CD14-positive monocyte (primary cell): ENCODE data around the gene EMILIN3. TPM values are rescaled to one million over a fixed set of nuclear protein-coding genes. Genes with fewer than 3 reads are reported as not detected.

Experiments used
- DNase-seq, 3 donors: peaks; one replicate each; pipeline ENCODE4 v3.0.0-alpha.2; 2011 to 2022
- H2AFZ ChIP-seq: 2 replicates; pipeline ENCODE4 v1.6.0; 2012; ENCODE audit warnings: mild to moderate bottlenecking, low read depth, low read length, inconsistent platforms; ENCODE audit not compliant: insufficient read depth, poor library complexity, severe bottlenecking
- H3K27ac ChIP-seq, 2 donors: 1 replicate in 1 of 2; 2 replicates in 1 of 2; pipeline ENCODE4 v1.5.1; 2012 to 2013; ENCODE audit warnings: low read length in 2 of 2, control low read depth in 1 of 2, inconsistent platforms in 1 of 2, low read depth in 1 of 2, mild to moderate bottlenecking in 1 of 2
- H3K27me3 ChIP-seq, 2 donors: one replicate each; pipeline versions ENCODE4 v1.6.0 to v1.6.1; 2011 to 2013; ENCODE audit warnings: low read length in 2 of 2; ENCODE audit not compliant: control insufficient read depth in 2 of 2, insufficient read depth in 2 of 2
- H3K36me3 ChIP-seq, 2 donors: replicated peaks in 1 of 2; 1 replicate in 1 of 2; 2 replicates in 1 of 2; pipeline versions ENCODE4 v1.5.1 to v1.6.1; 2012 to 2013; ENCODE audit warnings: low read length in 2 of 2, control low read depth in 1 of 2, inconsistent platforms in 1 of 2, mild to moderate bottlenecking in 1 of 2; ENCODE audit not compliant: insufficient read depth in 2 of 2, control insufficient read depth in 1 of 2
- H3K4me1 ChIP-seq, 2 donors: 1 replicate in 1 of 2; 2 replicates in 1 of 2; pipeline versions ENCODE4 v1.5.1 to v1.6.1; 2012 to 2013; ENCODE audit warnings: low read length in 2 of 2, control low read depth in 1 of 2, inconsistent platforms in 1 of 2, mild to moderate bottlenecking in 1 of 2, moderate library complexity in 1 of 2; ENCODE audit not compliant: insufficient read depth in 2 of 2, control insufficient read depth in 1 of 2
- H3K4me2 ChIP-seq: replicated peaks from 2 replicates; pipeline ENCODE3; 2012; ENCODE audit warnings: low read length, moderate library complexity, mild to moderate bottlenecking; ENCODE audit not compliant: poor library complexity, severe bottlenecking; ENCODE audit errors: extremely low read depth
- H3K4me3 ChIP-seq, 3 experiments: fragments of 200-600 bp in 1 of 3; sonication (generic) in 1 of 3; replicated peaks in 1 of 3; 1 replicate in 2 of 3; 2 replicates in 1 of 3; pipeline ENCODE4 v1.5.1; 2011 to 2013; ENCODE audit warnings: low read length in 3 of 3, mild to moderate bottlenecking in 3 of 3, control low read depth in 2 of 3, low read depth in 2 of 3, inconsistent platforms in 1 of 3, moderate library complexity in 1 of 3
- H3K79me2 ChIP-seq: 2 replicates; pipeline ENCODE4 v1.6.0; 2012; ENCODE audit warnings: mild to moderate bottlenecking, control low read depth, inconsistent platforms, low read length, moderate library complexity; ENCODE audit not compliant: insufficient read depth
- H3K9ac ChIP-seq: 2 replicates; pipeline ENCODE4 v1.6.0; 2017; ENCODE audit warnings: low read length, mild to moderate bottlenecking; ENCODE audit not compliant: insufficient read depth, poor library complexity, severe bottlenecking
- H3K9me3 ChIP-seq, 2 donors: replicated peaks in 1 of 2; 1 replicate in 1 of 2; 2 replicates in 1 of 2; pipeline versions ENCODE4 v1.5.1 to v1.6.1; 2012 to 2013; ENCODE audit warnings: low read length in 2 of 2, control low read depth in 1 of 2; ENCODE audit not compliant: control insufficient read depth in 1 of 2, insufficient read depth in 1 of 2
- H4K20me1 ChIP-seq: 2 replicates; pipeline ENCODE4 v1.6.0; 2012; ENCODE audit warnings: mild to moderate bottlenecking, low read length, control low read depth, moderate library complexity; ENCODE audit not compliant: insufficient read depth
- H3K27ac Mint-ChIP-seq, 7 donors: one replicate each; pipeline ENCODE4 v1.8.0; 2020; ENCODE audit warnings: mild to moderate bottlenecking in 7 of 7, mixed read lengths in 7 of 7, moderate library complexity in 6 of 7, inconsistent platforms in 2 of 7
- H3K27me3 Mint-ChIP-seq, 3 donors: one replicate each; pipeline ENCODE4 v1.8.0; 2021 to 2022; ENCODE audit warnings: low read depth in 3 of 3, mild to moderate bottlenecking in 3 of 3, mixed read lengths in 3 of 3, moderate library complexity in 3 of 3, inconsistent platforms in 1 of 3
- H3K36me3 Mint-ChIP-seq, 2 donors: one replicate each; pipeline ENCODE4 v1.8.0; 2020; ENCODE audit warnings: mixed read lengths in 2 of 2, inconsistent platforms in 1 of 2, mild to moderate bottlenecking in 1 of 2
- H3K4me1 Mint-ChIP-seq: one replicate; pipeline ENCODE4 v1.8.0; 2020; ENCODE audit warnings: mild to moderate bottlenecking, mixed read lengths
- H3K4me3 Mint-ChIP-seq, 2 donors: one replicate each; pipeline ENCODE4 v1.8.0; 2020; ENCODE audit warnings: mild to moderate bottlenecking in 2 of 2, mixed read lengths in 2 of 2, moderate library complexity in 1 of 2
- H3K9me3 Mint-ChIP-seq, 7 donors: one replicate each; pipeline ENCODE4 v1.8.0; 2020 to 2022; ENCODE audit warnings: mixed read lengths in 7 of 7, mild to moderate bottlenecking in 6 of 7, moderate library complexity in 6 of 7, inconsistent platforms in 2 of 7
- CTCF ChIP-seq: fragments of 200-600 bp; IDR thresholded peaks from one replicate; pipeline ENCODE4 v1.8.0; 2022; ENCODE audit warnings: antibody characterized with exemption, mild to moderate bottlenecking
- WGBS: methylation state at CpG from one replicate; pipeline ENCODE4 v1.1.5; 2013; ENCODE audit warnings: missing lambda C conversion rate; ENCODE audit not compliant: insufficient coverage; 5-methylcytosine and 5-hydroxymethylcytosine counted together
- intact Hi-C, 2 donors: fragments of 100-400 bp; cut with micrococcal nuclease; formaldehyde crosslinking; loops; one replicate each; pipeline versions ENCODE4 v1.15.0 to v1.15.1; 2023
- polyA plus RNA-seq, 3 donors: library from polyadenylated mRNA; depleted of rRNA in 1 of 3; unstranded in 2 of 3; stranded (reverse) in 1 of 3; fragments of 300-500 nt in 2 of 3; fragments of >200 nt in 1 of 3; fragmentation: Illumina TruSeq in 2 of 3; gene quantifications; 1 replicate in 2 of 3; 2 replicates in 1 of 3; pipeline ENCODE4 v1.2.3, GENCODE V29; 2012 to 2021

The EMILIN3 gene
- polyA plus RNA-seq, 3 donors = not detected

- H3K27me3 ChIP-seq = peaks cover 17 to 37% of the 10 kb centered on the region in 2 donors
- H3K27me3 Mint-ChIP-seq = peaks cover 37 to 61% (median 43%) of the 10 kb centered on the region in 3 donors
- no peaks in the 10 kb centered on the region for H3K79me2 ChIP-seq
- no peaks in the 10 kb centered on the region for H3K9me3 ChIP-seq
- no peak overlapping the region for H3K9ac ChIP-seq
- peak overlapping the region in 1 of 7 donors; percentile 28 for H3K27ac Mint-ChIP-seq
- 85% methylated on average over 19 of the region's 19 CpGs for WGBS
- no peak for TF ChIP-seq CTCF
- H3K36me3 Mint-ChIP-seq = no peaks in the 10 kb centered on the region
- no peak overlapping the region for H3K27ac ChIP-seq
- no peak overlapping the region for H3K4me2 ChIP-seq
- H2AFZ ChIP-seq = no peak overlapping the region
- H3K4me3 ChIP-seq = no peak overlapping the region
- DNase-seq = no peak
- peaks cover 0 to 9% (median under 1%) of the 10 kb centered on the region in 7 donors for H3K9me3 Mint-ChIP-seq
- H3K4me1 ChIP-seq = no peaks in the 10 kb centered on the region
- peak overlapping the region in 1 of 2 donors; percentile 75 for H3K4me3 Mint-ChIP-seq
- peaks cover 4% of the 10 kb centered on the region for H3K4me1 Mint-ChIP-seq
- H3K36me3 ChIP-seq = no peaks in the 10 kb centered on the region
- intact Hi-C loops = no loop called here
- H4K20me1 ChIP-seq = no peaks in the 10 kb centered on the region
Measured at GRCh38 chr20:41364967-41365765, 1.5 kb downstream of the EMILIN3 start.

GRCh38 chr20:41364236-41364855 is 2.3 kb downstream of the EMILIN3 start:
- Mint-ChIP-seq H3K4me3 (no peak overlapping the region), H3K9me3 (peaks cover 0 to 8% (median 0%) of the 10 kb centered on the region in 7 donors), H3K27ac (no peak overlapping the region), H3K36me3 (no peaks in the 10 kb centered on the region), H3K4me1 (no peaks in the 10 kb centered on the region), H3K27me3 (peaks cover 37 to 55% (median 45%) of the 10 kb centered on the region in 3 donors)
- H3K4me3 ChIP-seq = no peak overlapping the region
- peaks cover 17 to 37% of the 10 kb centered on the region in 2 donors for H3K27me3 ChIP-seq
- no peaks in the 10 kb centered on the region for H3K4me1 ChIP-seq
- H3K4me2 ChIP-seq = no peak overlapping the region
- TF ChIP-seq CTCF = no peak
- no peak overlapping the region for H3K27ac ChIP-seq
- no peaks in the 10 kb centered on the region for H4K20me1 ChIP-seq
- no peaks in the 10 kb centered on the region for H3K79me2 ChIP-seq
- H3K9ac ChIP-seq = no peak overlapping the region
- H2AFZ ChIP-seq = no peak overlapping the region
- WGBS = 71% methylated on average over 10 of the region's 13 CpGs
- no peaks in the 10 kb centered on the region for H3K36me3 ChIP-seq
- no peak for DNase-seq
- intact Hi-C loops = no loop called here
- H3K9me3 ChIP-seq = no peaks in the 10 kb centered on the region
